ENCODE data around the gene ZBTB7C.

The ZBTB7C gene

GRCh38 chr18:48026216-48026615 lies 383.0 kb downstream of the ZBTB7C start:
- H3K4me3 ChIP-seq (ENCODE audit: low read depth, low read length) = no peak overlapping the region
- no peak for DNase-seq (ENCODE audit: low read depth)

DNA sequence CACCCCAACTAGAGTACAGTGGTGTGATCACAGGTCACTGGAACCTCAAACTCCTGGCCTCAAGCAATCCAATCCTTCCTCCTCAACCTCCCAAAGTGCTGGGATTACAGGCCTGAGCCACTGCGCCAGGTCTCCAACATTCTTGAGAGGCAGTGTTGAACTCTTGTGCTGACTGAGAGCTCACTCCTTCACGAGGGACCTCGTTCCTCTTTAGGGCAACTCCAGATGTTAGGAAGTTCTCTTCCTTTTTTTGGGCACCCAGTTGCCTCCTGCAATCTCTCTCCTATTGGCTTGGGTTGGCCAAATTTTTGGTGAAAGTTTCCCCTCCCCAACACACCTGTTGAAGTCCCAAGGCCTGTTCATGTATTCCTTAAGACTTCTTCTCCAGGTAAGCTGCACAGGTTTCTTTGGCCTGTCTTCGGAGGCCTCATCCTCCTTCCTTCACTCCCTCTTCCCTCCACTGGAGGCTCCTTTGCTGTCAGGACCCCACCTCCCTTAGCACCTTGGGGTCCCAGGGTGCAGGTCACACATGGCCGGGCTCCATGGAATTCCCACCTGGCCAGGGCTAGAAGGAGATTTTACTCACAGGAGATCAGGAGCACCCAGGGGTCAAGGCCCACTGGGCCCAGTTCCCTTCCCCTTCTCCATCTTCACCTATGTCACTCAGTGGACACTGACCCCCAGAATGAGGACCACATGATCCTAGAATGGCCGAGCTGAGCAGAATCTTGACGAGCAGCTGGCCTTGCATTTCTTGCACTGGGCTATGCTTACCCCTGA lies 384.1 kb downstream of the ZBTB7C start:
- no peak overlapping the region for H3K4me3 ChIP-seq (ENCODE audit: low read depth, low read length)
- no peak for DNase-seq (ENCODE audit: low read depth)

GRCh38 chr18:48024009-48024512 lies 385.1 kb downstream of the ZBTB7C start:
- DNase-seq (ENCODE audit: low read depth) = no peak

DNA sequence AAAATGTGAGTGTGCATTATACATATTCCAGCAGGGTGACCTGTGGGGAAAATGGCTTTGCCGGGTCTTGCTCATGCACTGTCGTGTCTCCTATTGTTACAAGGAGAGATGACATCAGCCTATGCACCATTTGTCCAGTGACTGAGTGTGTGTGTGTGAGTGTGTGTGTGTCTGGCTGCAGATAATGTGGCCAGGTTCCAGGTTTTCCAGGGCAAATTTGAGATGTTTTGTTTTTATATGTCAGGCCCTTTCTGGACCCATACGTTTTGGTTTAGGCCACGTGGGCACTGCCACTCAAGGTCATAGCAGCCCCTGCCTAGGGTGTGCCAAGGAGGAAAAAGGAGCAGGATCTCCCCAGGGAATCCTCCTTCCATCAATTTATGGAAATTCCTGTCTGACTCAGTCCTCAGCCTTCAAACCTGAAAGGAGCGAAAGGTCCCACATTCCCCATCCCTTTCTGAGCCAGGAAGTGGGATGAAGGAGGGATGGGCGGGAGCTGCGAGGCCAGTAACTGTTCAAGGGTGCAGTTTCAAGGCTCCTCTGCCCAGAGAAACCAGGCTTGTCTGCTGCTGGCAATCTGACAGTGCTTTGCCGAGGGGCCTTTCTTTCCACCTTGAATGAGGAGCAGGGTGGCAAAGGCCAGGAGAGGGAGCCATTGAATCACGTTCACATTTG lies 385.7 kb downstream of the ZBTB7C start:
- H3K4me3 ChIP-seq (ENCODE audit: low read depth, low read length) = no peak overlapping the region
- DNase-seq (ENCODE audit: low read depth) = peak; percentile 61

More at GRCh38 chr18:48024009-48024512, 385.1 kb downstream of the ZBTB7C start:
- H3K4me3 ChIP-seq (ENCODE audit: low read depth, low read length) = no peak overlapping the region

DNA sequence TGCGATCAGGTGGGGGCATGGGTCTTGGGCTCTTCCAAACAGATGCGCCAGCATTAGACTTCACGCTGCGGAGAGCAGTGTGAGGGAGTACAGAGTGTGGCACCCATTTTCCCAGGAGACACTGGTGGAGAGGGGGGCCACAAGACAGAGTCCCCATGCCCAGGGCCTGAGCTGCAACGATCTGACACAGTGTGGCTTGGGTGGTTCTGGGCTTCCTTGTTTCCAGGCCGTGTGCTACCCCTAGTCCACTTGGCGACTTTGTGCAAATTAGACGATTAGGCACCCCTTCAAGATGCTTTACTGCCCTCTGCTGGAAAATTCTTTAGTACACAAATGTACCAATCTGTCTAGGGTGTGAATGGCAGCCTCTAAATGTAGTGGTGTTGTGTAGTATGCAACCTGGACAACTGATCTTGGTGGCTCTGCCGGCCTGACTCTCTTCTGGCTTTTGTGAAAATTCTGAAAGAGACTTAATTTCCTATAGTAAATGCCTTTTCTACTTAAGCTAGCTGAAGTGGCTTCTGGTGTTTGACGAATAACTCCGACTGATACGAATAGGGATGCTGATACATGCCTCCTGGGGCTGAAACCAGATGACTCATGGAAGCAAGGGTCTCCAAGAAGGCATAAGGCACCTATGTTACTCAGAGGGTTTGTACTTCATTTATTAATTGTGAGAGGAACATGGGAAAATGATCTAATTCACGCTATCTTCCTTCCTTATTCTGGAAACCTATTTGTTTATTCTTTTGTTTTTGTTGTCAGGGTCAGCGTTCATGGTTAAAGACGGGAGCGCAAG lies 386.5 kb downstream of the ZBTB7C start:
- H3K4me3 ChIP-seq (ENCODE audit: low read depth, low read length) = no peak overlapping the region
- DNase-seq (ENCODE audit: low read depth) = peak; percentile 11

- DNase-seq (ENCODE audit: low read depth) = no peak
- H3K4me3 ChIP-seq (ENCODE audit: low read depth, low read length) = no peak overlapping the region
These were observed 387.2 kb downstream of the ZBTB7C start for GRCh38 chr18:48022021-48022420.

DNA sequence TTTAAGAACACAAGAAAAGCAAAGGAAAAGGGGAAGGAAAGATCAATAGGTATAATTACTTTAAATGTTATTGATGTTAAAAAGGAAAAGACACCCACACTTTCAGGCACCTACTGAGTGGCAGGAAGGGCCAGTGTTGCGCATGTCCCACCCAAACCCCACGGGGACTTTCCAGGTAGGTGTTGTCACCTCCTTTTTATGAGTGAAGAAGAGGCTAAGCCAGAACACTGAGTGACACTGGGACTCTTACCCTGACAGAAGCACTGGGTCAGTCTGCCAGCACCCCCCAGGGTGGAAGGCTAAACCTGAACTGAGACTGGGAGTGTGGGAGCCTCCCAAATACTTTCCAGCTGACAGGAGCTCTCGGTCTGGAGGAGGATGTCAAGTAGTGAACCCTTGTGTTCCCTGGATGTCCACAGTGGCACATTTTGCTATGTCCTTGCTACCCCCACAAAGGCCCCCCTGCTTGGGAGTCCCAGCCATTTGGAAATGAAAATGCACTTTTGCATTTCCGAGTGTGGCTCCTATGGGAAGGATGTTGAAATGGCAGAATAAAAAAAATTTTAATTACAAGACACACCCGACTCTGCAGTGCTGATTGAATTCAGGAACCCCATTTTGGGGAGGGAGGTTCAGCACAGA lies 387.8 kb downstream of the ZBTB7C start:
- no peak for DNase-seq (ENCODE audit: low read depth)
- H3K4me3 ChIP-seq (ENCODE audit: low read depth, low read length) = no peak overlapping the region

DNA sequence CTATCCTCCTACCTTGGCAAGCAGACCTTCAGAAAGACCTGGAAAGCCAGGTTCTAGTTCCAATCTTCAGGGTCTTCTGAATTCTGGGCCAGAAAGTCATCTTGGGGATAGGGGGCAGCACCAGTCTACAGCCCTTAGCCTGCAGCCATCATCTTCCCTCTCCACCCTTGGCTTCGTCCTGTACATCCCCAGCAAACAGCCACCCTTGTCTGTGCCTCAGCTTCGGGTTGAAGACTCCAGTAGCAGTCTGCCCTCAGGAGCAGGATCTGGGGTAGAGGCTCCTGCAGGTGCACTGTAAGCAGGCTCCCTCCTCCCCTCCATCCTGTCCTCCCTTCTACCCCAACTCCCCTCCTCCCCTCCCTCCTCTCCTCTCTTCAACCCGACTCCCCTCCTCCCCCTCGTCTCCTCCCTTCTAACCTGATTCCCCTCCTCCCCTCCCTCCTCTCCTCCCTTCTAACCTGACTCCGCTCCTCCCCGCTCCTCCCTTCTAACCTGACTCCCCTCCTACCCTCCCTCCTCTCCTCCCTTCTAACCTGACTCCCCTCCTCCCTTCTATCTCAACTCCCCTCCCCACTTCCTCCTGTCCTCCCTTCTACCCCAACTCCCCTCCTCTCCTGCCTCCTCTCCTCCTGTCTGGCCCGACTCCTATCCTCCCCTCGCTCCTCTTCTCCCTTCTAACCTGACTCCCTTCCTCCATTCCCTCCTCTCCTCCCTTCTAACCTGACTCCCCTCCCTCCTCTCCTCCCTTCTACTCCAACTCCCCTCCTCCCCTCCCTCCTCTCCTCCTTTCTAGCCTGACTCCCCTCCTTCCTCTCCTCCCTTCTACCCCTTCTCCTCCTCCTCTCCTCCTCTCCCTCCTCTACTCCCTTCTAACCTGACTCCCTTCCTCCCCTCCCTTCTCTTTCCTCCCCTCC lies 388.6 kb downstream of the ZBTB7C start:
- DNase-seq (ENCODE audit: low read depth) = no peak
- H3K4me3 ChIP-seq (ENCODE audit: low read depth, low read length) = no peak overlapping the region

- H3K4me3 ChIP-seq (ENCODE audit: low read depth, low read length) = no peak overlapping the region
- DNase-seq (ENCODE audit: low read depth) = no peak
These were observed 389.4 kb downstream of the ZBTB7C start for GRCh38 chr18:48019557-48020325.

GRCh38 chr18:48018851-48019250 lies 390.3 kb downstream of the ZBTB7C start:
- H3K4me3 ChIP-seq (ENCODE audit: low read depth, low read length) = no peak overlapping the region
- no peak for DNase-seq (ENCODE audit: low read depth)

- no peak overlapping the region for H3K4me3 ChIP-seq (ENCODE audit: low read depth, low read length)
- peak; percentile 18 for DNase-seq (ENCODE audit: low read depth)
These were observed 391.5 kb downstream of the ZBTB7C start for GRCh38 chr18:48017635-48018034.

DNA sequence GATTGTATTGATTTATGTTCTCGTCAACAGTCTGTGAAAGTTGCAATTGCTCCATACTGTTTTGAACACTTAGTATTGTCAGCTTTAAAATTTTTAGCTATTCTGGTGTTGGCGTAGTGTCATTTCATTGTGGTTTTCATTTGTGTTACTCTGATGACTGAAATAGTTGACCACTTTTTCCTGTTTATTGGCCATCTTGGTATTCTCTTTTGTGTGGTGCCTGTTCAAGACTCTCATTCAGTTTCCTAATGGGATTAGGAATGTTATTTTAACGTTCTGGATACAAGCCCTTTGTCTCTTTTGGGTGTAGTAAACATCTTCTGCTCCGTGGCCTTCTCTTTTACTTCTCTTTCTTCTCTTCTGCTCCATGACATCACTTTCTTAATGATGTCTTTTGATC lies 396.0 kb downstream of the ZBTB7C start:
- H3K4me3 ChIP-seq (ENCODE audit: low read depth, low read length) = no peak overlapping the region
- DNase-seq (ENCODE audit: low read depth) = no peak

GRCh38 chr18:48011926-48012465 lies 397.2 kb downstream of the ZBTB7C start:
- H3K4me3 ChIP-seq (ENCODE audit: low read depth, low read length) = no peak overlapping the region
- DNase-seq (ENCODE audit: low read depth) = no peak

- DNase-seq (ENCODE audit: low read depth) = no peak
- H3K4me3 ChIP-seq (ENCODE audit: low read depth, low read length) = no peak overlapping the region
These were observed 398.9 kb downstream of the ZBTB7C start for GRCh38 chr18:48010264-48010663.

- no peak overlapping the region for H3K4me3 ChIP-seq (ENCODE audit: low read depth, low read length)
These were observed 400.0 kb downstream of the ZBTB7C start for GRCh38 chr18:48009116-48009745.

DNA sequence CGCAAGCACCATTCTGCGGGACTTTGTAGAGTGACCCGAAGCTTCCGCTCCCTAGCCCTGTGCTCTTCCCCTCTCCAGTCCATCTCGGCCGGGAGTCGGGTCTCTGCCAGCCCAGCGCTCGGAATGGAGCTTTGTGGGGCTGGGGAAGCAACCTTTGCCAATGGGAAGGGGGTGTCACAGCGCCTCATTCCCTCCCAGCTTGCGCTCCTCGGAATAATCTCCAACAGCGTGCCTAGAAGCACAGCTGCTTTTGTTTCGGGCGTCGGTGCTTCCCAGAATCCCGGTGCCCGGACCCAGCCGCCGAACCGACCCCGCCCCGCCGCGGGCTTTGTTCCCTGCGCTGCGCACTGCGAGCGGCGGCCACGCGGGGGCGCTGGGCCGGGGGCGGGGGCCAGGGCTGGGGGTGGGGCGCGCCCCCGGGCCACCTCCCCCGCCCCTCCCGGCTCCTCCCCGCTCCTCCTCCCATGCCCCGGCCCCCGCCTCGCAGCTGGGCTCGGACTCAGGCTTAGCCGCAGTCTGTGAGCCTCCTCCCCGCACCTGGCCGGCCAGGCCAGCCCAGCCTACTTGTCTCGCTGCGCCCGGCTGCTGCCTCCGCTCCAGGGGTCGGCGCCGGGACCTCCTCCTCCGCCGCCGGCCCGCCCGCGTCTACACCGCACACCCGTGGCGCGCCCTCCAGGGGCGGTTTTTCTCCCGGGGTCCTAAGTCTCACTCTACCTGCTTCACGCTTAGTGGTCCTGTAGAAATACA lies 401.1 kb downstream of the ZBTB7C start:
- peak overlapping the region; percentile 54 for H3K4me3 ChIP-seq (ENCODE audit: low read depth, low read length)
- DNase-seq (ENCODE audit: low read depth) = no peak

More at GRCh38 chr18:48009116-48009745, 400.0 kb downstream of the ZBTB7C start:
- no peak for DNase-seq (ENCODE audit: low read depth)

Measured in skeletal muscle cell (primary cell).